NCI-H2196 (cell line): ENCODE measurements around the gene GEMIN8.

Experiments
- DNase-seq: peaks from one replicate; lab custom pipeline; 2025; ENCODE audit not compliant: unreplicated experiment; lab: John Stamatoyannopoulos, UW

The GEMIN8 gene, protein sequence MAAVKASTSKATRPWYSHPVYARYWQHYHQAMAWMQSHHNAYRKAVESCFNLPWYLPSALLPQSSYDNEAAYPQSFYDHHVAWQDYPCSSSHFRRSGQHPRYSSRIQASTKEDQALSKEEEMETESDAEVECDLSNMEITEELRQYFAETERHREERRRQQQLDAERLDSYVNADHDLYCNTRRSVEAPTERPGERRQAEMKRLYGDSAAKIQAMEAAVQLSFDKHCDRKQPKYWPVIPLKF

DNA sequence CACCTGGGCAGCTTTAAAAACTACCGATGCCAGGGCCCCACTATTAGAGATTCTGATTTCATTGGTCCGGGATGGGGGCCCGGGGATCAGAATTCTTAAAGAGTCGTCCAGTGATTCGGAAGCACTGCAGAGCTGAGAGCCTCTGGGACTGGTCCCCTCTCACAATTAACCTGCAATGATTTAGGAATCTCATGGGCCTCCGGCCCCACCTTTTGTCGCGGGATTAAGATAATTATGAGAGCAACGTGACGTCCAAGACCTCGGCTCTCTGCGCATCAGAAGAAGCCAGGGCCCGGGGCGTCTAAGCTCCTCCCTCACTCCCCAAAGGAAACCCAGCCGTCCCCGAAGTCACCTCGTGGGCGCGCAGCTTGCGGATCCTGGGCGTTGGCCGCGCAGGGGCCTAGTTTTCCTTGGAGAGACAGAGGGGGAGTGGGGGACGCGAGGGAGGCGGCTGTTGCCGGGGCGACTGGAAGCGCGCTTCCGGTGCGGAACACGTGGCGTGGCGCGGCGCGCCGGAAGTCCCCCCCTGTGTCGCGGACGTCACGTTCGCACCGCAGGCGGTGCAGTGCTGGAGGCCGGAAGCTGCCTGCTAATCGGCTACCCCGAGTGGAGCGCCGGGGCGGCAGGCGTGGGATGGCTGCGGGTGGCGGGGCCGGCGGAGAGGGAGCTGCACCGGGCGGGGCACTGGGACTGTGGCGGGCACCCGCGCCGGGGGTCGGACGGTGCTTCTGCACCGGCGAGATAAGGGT, at the start of gene GEMIN8:
TSS of gene GEMIN8 (minus strand) at position 468 of the 749 bp plus-strand sequence. CDS start 8,414 bp downstream, outside the sequence.
- DNase-seq: peak; percentile 78

GRCh38 chrX:14076639-14077038, 46.9 kb upstream of the GEMIN8 start:
- DNase-seq: no peak

- no peak for DNase-seq
Observed at GRCh38 chrX:14073556-14073955, 43.9 kb upstream of the GEMIN8 start.

DNA sequence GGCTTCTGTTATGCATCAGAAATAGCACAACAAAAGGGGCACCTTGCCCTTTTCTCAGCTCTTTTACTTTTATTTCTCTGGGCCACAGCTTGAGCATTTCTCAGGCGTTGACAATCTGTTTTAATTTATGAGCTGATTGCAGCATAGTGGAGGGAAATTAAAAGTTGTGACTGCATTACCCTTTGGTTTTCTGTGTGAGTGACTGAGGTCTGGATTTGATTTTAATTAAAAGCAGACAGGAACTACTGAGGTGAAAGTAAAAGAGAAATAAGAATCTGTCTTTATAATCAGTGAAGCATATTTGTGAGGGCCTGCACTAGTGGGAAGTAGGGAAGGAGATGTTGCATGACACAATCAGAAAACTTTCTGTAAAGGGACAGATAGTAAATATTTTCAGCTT, 43.4 kb upstream of the GEMIN8 start:
- DNase-seq: no peak

DNA sequence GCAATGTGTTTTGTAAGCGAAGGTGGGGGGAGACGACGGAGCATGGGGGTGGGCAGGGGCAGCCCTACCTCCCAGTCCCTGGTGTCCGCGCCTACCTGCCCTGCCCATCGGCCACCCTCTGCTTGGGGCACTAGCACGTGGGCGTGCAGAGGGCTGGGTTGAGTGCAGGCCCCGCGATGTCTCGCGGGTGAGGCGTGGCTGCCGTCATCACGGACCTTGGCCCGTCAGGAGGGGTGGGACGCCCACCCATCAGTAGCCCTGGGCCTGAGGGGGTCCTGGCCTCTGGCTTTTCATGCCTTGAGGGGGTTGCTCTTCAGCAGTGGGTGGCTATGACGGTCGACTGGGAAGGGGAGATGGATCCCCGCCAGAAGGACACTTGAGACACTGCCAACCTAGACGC, 36.1 kb upstream of the GEMIN8 start:
- DNase-seq: no peak

DNA sequence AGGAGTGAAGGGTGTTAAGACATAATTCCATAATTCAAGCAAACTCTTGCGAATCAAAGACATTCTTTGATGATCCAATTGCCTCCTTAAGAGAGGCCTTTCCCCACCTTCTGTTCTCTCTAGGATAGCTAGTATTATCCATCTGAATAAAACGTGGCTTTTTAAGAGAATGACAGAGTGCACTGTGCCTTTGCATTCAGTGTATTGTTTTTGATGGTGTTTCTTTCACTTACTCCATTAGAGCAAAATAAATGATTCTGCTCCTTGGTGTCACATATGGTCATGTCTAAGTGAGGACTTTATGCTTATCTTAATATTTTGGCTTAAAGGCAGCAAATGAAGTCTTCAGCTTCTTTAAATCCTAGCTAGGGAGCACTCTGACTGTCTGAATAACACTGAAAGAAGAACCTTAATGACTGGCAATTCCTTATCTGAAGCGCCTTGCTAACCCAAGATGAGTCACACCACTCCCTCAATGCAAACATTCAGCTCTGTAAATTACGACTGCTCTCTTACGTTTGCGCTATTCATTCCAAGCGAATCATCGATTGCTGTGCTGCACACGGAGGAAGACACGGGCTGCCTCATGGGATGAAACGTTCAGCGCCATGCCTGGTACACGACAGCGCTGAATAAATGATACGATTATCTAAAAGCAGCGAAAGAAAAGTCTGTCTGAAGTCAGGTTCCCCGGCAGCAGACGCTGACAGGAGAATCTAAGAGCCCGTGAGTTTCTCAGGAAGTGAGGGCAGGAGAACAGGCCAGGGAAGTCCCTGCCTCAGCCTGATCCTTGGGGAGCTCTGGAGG, 35.1 kb upstream of the GEMIN8 start:
- no peak for DNase-seq

DNA sequence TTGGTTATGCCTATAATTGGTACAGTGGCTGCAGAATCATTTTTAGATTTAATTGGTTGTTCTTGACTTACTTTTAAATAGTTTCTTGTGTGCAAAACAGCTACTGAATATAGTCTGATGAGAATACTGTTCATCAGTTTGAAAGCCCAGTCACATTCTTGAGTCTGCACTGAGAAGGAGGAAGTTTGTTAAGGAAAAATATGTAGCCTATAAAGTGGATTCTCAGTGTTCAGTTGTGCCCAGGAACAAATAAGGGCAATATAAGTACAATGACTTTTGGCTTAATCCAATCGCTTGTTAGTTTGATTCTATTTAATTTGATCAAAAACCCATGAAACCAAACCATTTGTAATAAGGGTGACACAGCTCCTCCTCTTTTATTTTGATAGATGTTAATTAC, 32.8 kb upstream of the GEMIN8 start:
- no peak for DNase-seq

DNA sequence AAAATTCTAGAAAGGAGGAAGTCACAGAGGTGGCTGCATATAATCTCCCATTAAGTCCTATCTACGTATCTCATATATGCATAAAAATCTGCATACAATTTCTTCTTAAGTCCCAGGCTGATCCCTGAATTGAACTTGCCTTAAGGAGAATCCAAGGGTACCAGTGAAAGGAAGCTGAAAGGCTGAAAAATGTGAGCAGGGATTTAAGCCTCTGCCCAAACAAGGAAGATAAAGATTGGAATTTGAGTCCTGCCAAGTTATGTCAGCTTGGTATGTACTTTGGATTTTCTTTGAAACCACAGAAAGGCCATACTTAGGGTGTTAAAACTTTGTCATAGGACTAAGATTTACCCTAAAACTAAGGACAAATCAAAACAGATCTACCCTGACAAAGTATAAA, 26.5 kb upstream of the GEMIN8 start:
- no peak for DNase-seq

DNA sequence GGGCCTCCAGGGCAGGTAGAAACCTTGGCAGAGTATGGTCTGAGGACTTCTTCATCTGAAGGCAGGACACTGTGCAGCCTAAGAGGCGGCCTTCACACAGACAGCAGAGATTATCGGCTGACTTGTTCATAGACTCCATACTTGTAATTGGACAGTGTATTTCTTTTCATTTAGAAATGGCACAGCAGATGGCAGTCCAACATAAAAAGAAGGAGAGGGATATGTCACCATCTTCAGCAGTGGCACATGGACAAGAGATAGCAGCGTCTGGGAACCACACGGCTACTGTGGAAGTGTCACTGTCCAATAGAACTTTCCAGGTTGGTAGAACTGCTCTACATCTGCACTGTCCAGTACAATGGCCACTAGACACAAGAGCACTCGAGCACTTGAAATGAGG, 21.7 kb upstream of the GEMIN8 start:
- no peak for DNase-seq

- no peak for DNase-seq
Observed at GRCh38 chrX:14050709-14051108, 21.0 kb upstream of the GEMIN8 start.

DNA sequence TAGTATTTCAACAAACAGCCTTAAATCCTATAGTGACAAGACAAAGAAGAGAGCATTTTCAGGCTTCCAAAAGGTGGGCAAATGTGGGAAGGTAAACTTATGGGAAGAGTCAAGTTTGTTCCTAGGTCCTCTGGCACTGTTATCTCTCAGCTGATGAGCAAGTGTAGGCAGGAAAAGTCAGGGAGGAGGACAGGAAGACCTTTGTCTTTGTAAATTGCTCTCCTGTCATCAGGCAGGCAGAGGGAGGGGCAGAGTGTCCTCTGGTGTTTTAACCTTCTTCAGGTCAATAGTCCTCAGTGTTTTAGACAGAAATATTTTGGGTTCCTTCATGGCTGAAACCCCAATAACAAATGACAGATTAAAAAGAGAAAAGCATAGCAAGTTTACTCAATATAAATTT, 13.5 kb upstream of the GEMIN8 start:
- no peak for DNase-seq

GRCh38 chrX:14039344-14039743, 9.7 kb upstream of the GEMIN8 start:
- DNase-seq: peak; percentile 34

GRCh38 chrX:14038375-14039085, 8.8 kb upstream of the GEMIN8 start:
- no peak for DNase-seq

DNA sequence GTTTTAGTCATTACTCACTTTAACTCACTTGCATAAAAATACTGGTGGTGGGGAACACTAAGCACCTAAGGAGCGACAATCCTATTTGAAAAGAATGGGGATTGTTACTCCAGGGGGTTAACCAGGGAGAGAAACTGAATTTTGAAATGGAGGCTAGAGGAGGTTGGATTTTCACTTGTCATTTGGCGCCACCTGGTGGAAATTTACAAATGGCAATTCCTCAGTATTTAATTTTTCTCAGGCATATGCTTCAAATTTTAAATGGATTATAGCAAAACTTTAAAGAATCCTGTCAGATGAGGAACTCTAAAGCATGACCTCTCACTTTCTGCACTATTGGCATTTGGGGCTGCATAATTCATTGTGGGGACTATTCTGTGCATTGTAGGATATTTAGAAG, 2.7 kb upstream of the GEMIN8 start:
- peak; percentile 24 for DNase-seq

- no peak for DNase-seq
Observed at GRCh38 chrX:14030174-14030530, 460 bp upstream of the GEMIN8 start.

GRCh38 chrX:14029039-14029424, 660 bp downstream of the GEMIN8 start:
- peak; percentile 6 for DNase-seq

DNA sequence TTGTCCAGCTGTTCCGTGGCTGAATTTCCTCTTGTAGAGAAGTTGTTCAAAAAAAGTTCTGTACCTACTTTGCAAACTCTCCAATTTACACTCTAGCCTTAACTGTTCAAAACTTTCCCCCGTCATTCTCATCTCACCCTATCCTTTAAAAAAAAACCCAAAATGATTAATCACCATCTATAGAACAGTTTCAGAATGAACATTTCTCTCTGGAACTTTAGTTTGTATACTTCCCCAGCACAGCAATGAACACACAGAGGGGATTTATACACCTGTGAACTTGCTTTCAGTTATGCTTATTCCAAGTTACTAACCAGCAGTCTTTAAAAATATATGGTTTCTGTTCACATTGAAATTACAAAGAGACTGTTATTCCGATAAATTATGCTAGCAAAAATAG, 1.2 kb downstream of the GEMIN8 start:
- no peak for DNase-seq

DNA sequence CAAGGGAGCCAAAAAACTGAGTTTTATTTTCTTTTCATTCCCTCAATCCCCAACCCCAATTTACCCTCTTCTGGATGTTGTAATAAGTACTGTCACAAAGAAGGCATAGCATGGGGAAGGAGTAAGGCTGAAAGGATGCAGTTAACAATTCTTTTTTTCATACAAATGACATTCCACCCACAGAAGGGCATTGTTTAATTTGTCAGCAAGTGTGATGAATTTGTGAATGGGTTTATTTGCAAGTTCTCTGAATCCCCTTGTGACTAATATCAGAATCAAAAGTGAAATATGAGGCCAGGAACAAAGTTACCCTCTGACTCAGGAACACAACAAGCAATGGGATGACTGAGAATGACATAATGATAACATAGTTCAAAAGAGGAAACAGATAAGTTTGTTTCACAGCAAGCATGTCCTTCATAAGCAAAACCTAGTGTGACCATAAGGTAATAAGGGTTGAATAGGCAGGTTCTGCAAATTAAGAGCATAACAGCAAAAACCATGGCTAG, 2.1 kb downstream of the GEMIN8 start:
- DNase-seq: no peak

DNA sequence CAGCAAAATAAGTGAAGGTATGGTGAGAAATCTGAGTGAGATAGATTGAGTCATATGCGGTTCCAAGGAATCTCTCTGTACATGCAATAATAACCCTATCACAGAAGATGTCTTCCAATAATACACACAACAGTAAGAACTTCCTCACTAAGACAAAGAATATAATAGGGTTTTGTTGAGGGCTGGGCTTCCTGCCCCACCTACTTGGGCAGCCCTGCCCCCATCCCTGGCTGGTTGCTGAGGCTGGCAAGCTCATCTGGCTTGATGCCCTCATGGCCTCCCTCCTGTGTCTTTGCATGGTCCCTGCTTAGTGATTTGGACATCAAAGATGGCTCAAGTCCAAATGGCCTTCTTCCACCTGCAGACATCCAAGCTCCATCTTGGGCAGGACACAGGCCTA, 2.7 kb downstream of the GEMIN8 start:
- peak; percentile 42 for DNase-seq

GRCh38 chrX:14026121-14026520, 3.6 kb downstream of the GEMIN8 start:
- DNase-seq: no peak

DNA sequence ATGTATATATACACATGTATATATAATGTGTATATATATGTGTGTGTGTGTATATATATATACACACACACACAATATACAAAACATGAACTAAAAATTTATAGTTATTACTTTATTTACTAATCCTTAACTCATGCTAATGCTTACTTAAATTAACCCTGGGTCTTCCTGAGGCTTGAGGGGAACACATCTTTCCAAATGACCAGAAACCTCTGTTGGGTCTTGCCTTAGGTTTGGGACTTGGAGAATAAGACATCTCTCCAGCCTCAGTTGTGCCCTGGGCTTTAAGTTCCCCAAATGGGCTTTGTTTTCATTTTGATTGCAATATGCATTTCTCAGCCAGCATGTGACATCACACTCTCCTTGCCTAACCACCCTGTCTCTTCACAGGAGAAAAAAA, 7.7 kb downstream of the GEMIN8 start:
- DNase-seq: no peak
